ENCODE data around the gene LTF.

The LTF gene

DNA sequence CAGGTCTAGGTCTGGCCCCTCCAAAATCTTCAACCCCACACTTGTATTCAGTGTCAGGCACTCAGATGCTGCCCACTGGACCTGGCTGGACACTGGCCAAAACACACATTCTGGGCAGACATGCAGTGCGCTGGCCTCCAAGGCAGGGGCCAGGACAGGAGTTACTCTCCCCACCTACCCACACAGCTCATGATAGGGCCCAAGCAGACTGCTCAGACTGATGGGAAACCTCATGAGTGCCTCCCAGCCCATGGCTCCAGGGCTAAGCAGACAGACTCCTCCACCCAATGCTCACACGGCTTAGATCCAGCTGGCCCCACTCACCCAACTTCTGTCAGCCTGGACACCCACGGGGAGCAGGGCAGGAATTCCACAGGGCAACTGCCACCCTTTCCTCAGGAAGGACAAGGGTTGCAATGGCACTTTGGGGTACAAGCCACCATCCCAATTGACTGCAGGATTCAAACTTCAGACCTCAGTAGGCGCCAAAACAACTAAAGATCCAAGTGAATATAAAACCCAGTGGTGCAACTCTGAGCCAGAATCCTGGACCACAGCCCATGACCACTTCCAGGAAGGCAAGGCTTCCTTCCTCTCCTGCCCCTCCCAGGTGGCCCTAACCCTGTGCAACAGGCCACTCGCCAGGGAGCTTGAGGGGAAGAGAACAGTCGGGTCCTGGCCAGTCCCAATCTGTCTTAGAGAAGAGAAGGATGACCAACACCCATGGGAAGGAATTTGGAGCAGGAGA is 1.4 kb downstream of the LTF start:
- no peak for ATAC-seq
- peaks cover 72% of the 10 kb centered on the region for H3K27me3 Mint-ChIP-seq
- H3K27ac Mint-ChIP-seq: no peak overlapping the region
- H3K9me3 Mint-ChIP-seq: peaks cover 0 to 7% of the 10 kb centered on the region in 2 donors
- H3K4me1 Mint-ChIP-seq: peaks cover 5% of the 10 kb centered on the region
- H3K4me3 Mint-ChIP-seq: no peak overlapping the region
- no peak for DNase-seq

DNA sequence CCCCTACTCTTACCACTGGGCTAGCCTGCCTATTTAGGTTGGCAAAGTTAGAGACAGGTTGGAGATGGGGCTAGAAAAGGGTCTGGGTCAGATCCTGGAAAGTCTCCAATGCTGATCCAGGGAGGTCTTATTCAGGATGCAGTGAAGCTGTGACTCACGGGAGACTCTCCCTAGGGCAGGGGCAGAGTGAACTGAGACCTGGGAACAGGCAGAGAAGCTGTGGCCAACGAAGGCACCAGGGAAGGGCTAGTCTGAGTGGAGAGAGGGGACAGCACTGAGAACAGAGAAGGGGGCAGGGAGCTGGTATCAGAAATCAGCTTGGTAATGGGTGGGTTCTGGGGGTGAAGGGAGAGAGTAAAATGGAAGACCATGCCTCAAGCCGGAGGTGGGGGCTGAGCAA is 2.2 kb downstream of the LTF start:
- ATAC-seq (no peak), DNase-seq (no peak)
- Mint-ChIP-seq H3K27ac (no peak overlapping the region), H3K27me3 (peaks cover 72% of the 10 kb centered on the region), H3K4me3 (no peak overlapping the region), H3K9me3 (peaks cover 0 to 7% of the 10 kb centered on the region in 2 donors), H3K4me1 (peaks cover 5% of the 10 kb centered on the region)

DNA sequence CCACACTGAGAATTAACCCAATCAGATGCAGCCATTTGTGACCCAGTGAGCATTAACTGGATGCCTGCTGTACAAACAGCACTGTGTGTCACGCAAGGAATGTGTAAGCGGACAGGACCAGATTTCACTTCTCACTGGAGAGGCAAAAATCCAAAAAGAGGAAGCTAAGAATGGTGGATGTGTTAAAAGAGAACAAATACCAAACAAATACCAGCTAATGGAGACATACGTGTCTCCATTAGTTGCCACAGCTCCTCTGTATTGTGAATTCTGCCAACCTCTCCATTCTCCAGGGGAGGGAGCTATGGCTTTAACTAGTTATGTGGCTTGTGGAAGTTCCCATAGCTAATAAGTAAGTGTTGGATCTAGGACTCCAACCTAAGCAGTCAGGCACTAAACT is 2.6 kb downstream of the LTF start:
- Mint-ChIP-seq H3K27ac (no peak overlapping the region), H3K4me1 (peaks cover 5% of the 10 kb centered on the region), H3K27me3 (peaks cover 72% of the 10 kb centered on the region), H3K9me3 (peaks cover 0 to 7% of the 10 kb centered on the region in 2 donors), H3K4me3 (no peak overlapping the region)
- no peak for DNase-seq
- no peak for ATAC-seq

DNA sequence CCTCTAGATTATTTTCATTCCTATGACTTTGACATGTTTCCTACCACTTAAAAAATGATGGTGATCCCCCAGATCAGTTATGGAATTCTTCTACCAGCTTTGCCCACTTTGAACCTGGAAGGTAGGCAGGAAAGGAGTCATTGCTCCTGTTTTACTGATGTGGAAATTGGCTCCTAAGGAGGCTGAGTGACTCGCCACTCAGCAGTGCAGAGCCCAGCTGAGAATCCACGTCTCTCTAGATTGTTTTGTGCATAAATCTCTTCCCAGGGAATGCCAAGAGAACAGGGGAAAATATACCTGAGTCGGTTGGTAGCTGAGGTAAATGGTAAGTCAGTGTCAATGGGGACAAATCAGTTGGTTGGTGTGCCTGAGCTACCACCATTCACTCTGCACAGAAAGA is 4.7 kb downstream of the LTF start:
- peaks cover 0 to 7% of the 10 kb centered on the region in 2 donors for H3K9me3 Mint-ChIP-seq
- H3K4me3 Mint-ChIP-seq: no peak overlapping the region
- ATAC-seq (no peak), DNase-seq (no peak)
- H3K27ac Mint-ChIP-seq: no peak overlapping the region
- peaks cover 5% of the 10 kb centered on the region for H3K4me1 Mint-ChIP-seq
- peaks cover 57% of the 10 kb centered on the region for H3K27me3 Mint-ChIP-seq

DNA sequence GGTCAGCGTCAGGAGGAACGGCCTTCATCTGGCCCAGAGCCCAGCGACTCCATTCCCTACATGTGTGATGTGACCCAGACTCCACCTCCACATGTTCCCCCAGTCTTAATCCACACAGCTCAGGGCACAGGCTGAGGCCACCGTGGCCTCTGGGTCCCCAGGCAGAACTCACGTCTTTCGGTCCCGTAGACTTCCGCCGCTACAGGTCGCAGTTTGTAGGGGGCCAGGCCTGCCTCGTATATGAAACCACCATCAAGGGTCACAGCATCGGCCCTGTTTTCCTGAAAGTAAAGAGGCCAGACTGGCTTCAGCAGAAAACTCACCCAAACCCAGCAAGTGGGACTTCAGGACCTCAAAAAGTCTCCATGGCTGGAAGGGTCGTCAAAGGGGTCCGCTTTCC is 8.6 kb downstream of the LTF start:
- no peak overlapping the region for H3K4me3 Mint-ChIP-seq
- H3K27me3 Mint-ChIP-seq: peaks cover 25% of the 10 kb centered on the region
- ATAC-seq (no peak), DNase-seq (no peak)
- no peaks in the 10 kb centered on the region for H3K4me1 Mint-ChIP-seq
- no peak overlapping the region for H3K27ac Mint-ChIP-seq
- peaks cover 0 to 7% of the 10 kb centered on the region in 2 donors for H3K9me3 Mint-ChIP-seq

DNA sequence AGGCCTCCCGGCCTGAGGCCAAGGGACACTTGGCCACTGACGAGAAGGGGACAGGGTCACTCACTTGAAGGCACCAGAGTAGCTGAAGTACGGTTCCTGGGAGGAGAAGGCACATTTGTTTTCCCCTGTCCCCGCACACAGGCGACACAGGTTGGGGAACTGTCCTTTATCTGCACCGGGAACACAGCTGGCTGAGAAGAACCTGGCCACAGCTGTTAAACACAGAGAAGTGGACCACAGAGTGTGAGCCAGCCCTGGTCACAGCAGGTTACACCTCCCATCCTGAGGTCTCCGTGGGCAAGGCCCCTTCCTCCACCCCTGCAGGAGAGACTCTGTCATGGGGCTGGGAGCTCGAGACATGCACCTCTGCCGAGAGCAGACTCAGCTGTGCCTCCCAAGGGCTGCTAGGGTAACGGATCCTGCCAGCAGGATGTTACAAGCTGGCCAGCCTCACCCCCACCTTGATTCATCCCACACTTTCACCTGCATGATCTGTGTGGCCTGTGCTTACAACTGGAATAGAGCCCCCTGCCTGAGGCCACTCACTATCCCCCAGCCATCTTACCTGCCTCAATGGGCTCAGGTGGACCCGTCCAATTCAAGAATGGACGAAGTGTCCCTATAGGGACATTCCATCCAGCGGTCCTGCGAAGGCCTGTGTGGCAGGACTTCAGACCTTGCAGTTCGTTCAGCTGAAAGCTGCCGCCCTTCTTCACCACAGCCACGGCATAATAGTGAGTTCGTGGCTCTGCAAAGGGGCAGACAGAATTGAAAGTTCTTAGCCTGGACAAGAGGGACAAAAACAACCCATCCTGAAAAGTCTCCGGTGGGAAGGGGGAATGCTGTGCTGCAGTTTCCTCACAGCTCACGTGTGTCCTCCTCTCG is 9.2 kb downstream of the LTF start:
- Mint-ChIP-seq H3K4me1 (no peaks in the 10 kb centered on the region), H3K27ac (no peak overlapping the region), H3K9me3 (peaks cover 0 to 2% of the 10 kb centered on the region in 2 donors), H3K27me3 (peaks cover 18% of the 10 kb centered on the region), H3K4me3 (no peak overlapping the region)
- ATAC-seq (no peak), DNase-seq (no peak)

DNA sequence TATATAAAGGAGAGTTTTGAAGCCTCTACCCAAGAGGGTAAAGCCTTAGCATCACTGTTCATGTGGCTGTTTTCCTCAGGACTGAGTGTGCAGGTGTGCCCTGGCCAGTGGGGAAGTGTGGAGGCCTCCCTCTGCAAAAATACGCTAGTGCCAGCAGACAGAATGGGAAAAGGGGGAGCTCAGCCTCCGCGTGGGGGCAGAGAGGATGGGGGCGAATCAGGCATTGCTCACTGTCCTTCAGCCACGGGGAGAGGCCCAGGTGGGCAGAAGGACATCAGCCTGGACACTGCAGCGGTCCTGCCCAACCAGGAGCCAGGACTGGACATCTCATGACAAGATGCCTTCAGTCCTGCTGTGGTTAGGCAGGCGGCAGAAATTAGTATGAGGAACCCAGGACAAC is 10.1 kb downstream of the LTF start:
- Mint-ChIP-seq H3K27me3 (peaks cover 10% of the 10 kb centered on the region), H3K4me1 (no peaks in the 10 kb centered on the region), H3K4me3 (no peak overlapping the region), H3K27ac (peak overlapping the region in 1 of 2 donors; percentile 90), H3K9me3 (no peaks in the 10 kb centered on the region)
- DNase-seq (no peak), ATAC-seq (no peak)

DNA sequence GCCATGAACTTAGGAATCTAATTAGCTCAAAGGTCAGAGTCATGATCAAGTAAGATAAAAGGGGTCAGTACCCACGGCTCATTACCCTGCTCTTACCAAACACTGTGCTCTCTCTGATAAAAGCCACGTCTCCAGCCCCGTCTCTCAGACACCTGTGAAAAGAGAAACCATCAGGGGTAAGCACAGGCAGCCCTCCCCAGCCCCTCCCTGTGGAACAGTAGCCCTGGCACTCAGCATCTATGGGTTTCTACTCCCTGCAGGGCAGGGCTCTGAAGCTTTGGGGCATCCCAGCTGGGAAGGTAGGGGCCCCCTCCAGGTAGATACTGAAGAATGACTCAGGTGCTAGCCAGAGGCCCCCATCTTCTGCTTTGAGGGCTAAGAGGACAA is 10.5 kb downstream of the LTF start:
- H3K9me3 Mint-ChIP-seq: no peaks in the 10 kb centered on the region

DNA sequence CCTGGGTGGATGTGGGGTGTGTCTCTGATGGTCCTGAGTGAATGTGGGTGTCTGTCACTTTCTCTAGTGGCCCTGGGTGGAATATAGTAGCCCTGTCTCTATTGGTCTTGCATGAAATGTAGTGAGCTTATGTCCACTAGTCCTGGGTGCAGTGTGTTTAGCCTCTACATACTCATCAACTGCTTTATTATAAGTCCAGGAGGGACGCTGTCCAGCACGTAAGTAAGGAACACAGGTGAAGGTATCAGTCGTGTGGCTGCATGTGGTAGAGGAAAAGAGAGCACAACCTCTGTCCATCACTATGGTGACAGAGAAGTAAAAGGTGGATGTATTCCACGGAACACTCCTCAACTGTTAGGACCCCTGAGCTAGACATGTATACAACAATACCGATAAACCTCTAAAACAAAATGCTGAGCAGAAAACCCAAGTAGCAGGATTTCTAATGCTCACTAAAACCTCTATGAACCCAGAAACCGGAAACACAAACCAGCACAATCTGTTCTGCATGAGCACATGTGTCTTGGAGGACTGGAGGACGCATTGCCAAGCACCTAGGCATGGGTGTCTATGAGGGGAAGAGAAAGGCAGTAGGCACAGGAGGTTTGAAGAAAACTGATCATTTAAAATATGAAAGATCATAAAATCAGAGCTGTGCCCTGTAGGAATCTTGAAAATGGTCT is 11.0 kb downstream of the LTF start:
- DNase-seq: no peak
- Mint-ChIP-seq H3K9me3 (no peaks in the 10 kb centered on the region), H3K27me3 (peaks cover 17% of the 10 kb centered on the region), H3K4me3 (no peak overlapping the region), H3K4me1 (no peaks in the 10 kb centered on the region), H3K27ac (no peak overlapping the region)
- no peak for ATAC-seq

More for the DNA sequence above, 10.5 kb downstream of the LTF start:
- Mint-ChIP-seq H3K4me1 (no peaks in the 10 kb centered on the region), H3K4me3 (no peak overlapping the region), H3K27me3 (peaks cover 12% of the 10 kb centered on the region), H3K27ac (no peak overlapping the region)
- DNase-seq: no peak
- no peak for ATAC-seq

DNA sequence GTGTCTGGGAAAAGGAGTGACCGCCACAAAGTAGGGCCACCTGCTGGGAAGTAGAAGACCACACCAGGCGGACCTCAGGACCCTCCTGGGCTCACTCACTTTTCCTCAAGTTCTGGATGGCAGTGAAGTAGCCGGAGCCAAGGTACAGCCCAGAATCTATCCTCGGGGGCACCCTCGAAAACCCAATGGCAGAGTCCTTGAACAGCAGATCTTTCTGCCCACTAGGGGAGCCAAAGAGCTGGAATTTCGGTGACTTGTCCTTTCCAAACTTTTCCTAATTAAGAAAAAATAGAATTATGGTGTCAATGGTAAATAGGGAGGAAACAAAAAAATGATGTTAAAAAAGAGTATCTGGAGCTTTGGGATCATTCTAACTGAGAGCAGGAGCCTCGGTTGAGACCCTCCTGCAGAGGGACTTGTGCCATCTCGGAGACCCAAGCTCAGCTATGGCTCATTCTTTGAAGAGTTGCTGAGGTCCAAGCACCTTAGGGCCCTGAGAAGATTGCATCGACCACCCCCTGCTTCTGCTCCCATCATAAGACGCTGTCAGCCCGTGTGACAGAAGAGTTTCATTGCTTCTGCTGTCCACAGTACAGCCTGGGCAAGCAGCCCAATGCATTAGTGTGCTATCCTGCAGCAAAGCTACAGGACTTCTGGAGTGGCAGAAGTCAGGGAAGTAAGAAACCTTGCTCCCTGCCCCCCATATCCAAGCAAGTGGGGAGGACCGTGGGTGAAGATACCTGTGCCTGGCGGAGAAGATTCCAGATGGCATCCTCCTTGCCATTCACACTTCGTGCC is 14.8 kb downstream of the LTF start:
- H3K9me3 Mint-ChIP-seq: no peaks in the 10 kb centered on the region
- ATAC-seq: no peak
- no peak for DNase-seq
- H3K27me3 Mint-ChIP-seq: peaks cover 16% of the 10 kb centered on the region
- no peak overlapping the region for H3K27ac Mint-ChIP-seq
- H3K4me3 Mint-ChIP-seq: no peak overlapping the region
- H3K4me1 Mint-ChIP-seq: no peaks in the 10 kb centered on the region

DNA sequence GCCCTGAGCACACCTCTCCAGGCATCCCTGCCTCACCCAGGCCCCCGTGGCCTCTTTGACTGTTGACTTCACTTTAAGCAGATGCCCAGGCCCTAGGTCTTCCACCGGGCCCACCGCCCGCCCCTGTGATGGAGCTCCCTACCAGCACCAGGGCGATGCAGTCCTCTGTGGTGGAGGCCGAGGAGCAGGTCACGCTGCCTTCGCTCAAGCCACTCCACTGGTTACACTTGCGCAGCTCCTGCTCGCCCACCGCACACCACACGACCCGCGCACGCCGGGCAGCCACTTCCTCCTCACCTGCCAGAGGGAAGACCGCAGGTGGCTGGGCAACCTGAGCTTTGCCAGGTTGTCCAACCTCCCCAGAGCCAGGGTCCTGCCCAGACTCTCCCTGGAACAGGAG is 16.0 kb downstream of the LTF start:
- ATAC-seq: no peak
- Mint-ChIP-seq H3K4me3 (no peak overlapping the region), H3K27ac (peak overlapping the region in 1 of 2 donors; percentile 59)

DNA sequence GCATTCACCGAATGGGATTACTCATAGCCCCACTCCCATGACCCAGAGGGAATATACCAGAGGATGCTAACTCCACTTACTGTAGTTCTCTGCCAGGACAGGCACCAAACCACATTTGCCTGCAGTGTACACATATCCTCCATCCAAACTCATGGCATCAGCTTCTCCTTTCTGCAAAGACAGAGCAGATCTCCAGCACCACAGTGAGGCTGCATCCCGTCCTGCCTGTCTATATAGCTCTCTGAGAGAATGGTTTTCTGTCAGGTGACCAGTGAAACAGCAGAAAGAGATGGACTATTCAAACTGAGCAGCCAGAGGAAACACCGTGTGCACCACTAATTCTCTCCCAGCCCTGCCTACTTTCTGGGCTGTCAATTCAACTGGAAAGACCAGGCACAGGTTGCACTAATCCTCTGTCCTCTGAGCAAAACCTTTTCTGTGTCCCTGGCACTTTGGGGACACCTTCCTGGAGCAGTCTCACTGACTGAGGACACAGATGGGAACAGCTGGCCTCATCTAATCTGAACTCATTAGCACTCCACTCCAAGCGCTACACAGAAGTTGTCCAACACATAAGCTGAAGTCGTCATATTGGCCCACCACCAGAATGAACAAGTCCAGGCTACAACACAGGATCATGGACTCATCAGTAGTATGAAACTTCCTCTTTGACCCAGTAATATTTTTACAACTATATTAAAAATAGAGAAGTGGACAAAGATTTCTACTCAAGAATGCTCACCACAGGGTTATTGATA is 17.3 kb downstream of the LTF start:
- H3K27ac Mint-ChIP-seq: no peak overlapping the region
- DNase-seq (no peak), ATAC-seq (no peak)
- H3K4me3 Mint-ChIP-seq: no peak overlapping the region
- H3K4me1 Mint-ChIP-seq: no peaks in the 10 kb centered on the region
- no peaks in the 10 kb centered on the region for H3K9me3 Mint-ChIP-seq
- H3K27me3 Mint-ChIP-seq: peaks cover 10% of the 10 kb centered on the region

More for the DNA sequence above, 16.0 kb downstream of the LTF start:
- Mint-ChIP-seq H3K9me3 (no peaks in the 10 kb centered on the region), H3K4me1 (no peaks in the 10 kb centered on the region), H3K27me3 (peaks cover 10% of the 10 kb centered on the region)
- no peak for DNase-seq

DNA sequence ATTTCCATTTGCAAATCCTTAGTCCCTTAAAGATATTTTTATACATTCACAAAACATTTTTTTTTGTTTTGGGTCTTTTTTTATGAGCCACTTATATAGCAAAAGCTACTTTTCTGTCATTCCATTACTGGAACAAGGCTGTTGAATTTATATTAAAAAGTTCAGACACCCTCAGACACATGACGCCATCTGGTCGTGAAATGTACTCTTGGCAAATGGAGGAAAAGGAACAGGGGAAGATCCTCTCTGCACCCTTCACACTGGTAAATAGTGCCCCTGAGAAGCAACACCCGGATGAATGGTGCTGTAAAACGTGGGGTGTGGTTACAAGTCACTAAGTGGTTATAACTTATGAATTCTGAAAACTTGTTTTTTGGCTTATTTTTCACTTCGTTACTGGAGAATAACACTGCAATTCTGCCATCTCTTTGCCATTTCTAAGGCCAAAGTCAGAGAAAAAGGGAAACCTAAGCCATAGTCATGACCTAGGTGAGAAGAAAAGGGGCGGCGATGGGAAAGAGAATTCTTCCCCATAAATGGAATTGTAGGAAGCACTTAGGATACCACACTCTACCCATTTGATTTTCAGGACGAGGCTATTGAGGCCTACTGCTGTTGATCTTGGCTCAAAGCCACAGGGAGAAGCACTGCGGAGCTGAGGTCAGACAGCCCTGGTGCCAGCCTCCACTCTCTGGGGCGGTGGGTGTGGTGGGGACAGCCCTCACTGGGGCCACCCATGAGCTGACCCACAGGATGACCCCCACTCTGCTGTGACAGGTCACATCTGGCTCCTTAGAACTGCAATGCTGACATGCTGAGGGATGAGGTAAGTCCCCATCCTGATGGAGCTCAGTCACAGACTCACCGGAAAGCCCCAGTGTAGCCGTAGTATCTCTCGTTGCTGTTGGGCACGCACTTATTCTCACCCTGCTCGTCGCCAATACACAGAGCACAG is 21.9 kb downstream of the LTF start:
- ATAC-seq: no peak
- Mint-ChIP-seq H3K27ac (no peak overlapping the region), H3K27me3 (no peaks in the 10 kb centered on the region), H3K9me3 (no peaks in the 10 kb centered on the region), H3K4me1 (peaks cover 20% of the 10 kb centered on the region), H3K4me3 (no peak overlapping the region)
- DNase-seq: no peak

Measured in stimulated activated naive CD8-positive, alpha-beta T cell treated with anti-CD3 and anti-CD28 coated beads, Interleukin-15, amount 100 ng/mL, for 72 hours (primary cell).